Ovary (tissue), 3 donors: ENCODE measurements around the gene ASMTL.

Experiments used
- EP300 ChIP-seq: sonication (generic); formaldehyde crosslinking; IDR thresholded peaks from one replicate; pipeline ENCODE4 v1.6.1; 2017; ENCODE audit warnings: antibody characterized with exemption
- POLR2A ChIP-seq: fragments of 450-650 bp; IDR thresholded peaks from one replicate; pipeline ENCODE4 v1.6.1; 2017; ENCODE audit warnings: antibody characterized with exemption, mild to moderate bottlenecking, moderate library complexity
- TF ChIP-seq, protein P1 (sequence below), 3 donors: fragments of 450-650 bp in 2 of 3; fragments of 200-600 bp in 1 of 3; IDR thresholded peaks; one replicate each; pipeline versions ENCODE4 v1.5.1 to v1.8.0; 2016 to 2022; ENCODE audit warnings: antibody characterized with exemption in 3 of 3, mild to moderate bottlenecking in 1 of 3
- donor health status: DM: no; HTN: no; CAD: no.

DNA sequence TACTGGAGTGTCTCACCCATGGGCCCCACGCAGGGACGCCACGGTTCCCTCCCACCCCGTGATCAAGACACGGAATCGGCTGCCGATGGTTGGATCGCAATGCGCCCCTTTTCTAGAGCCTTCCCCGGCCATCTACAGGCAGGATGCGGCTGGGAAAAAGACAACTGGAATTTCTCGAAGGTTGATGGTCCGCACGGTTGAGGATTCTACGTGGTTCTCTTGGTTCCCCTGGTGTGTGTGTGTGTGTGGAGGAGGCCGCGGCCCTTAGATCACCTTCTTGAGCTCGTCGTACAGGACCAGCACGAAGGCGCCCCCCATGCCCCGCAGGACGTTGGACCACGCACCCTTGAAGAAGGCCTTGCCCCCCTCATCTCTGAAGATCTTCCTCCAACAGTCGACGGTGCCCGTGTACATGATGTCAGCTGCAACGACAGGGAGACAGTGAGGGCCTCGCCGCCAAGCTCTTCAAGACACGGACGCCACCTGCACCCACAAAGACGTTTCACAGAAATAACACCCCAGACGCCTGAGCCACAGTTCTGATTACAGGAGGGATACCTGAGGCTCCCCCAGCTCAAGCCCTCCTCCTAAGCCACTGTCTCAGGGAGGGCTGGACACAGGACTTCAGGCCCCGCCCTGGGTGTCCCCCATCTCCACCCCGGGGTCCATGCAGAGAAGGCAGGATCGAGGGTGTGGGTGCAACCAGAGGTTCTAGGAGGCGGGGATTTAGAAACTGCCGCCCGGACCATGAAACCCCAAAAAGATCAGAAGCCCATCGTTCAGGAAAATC is 66.2 kb downstream of the ASMTL start:
- TF ChIP-seq, protein P1, sequence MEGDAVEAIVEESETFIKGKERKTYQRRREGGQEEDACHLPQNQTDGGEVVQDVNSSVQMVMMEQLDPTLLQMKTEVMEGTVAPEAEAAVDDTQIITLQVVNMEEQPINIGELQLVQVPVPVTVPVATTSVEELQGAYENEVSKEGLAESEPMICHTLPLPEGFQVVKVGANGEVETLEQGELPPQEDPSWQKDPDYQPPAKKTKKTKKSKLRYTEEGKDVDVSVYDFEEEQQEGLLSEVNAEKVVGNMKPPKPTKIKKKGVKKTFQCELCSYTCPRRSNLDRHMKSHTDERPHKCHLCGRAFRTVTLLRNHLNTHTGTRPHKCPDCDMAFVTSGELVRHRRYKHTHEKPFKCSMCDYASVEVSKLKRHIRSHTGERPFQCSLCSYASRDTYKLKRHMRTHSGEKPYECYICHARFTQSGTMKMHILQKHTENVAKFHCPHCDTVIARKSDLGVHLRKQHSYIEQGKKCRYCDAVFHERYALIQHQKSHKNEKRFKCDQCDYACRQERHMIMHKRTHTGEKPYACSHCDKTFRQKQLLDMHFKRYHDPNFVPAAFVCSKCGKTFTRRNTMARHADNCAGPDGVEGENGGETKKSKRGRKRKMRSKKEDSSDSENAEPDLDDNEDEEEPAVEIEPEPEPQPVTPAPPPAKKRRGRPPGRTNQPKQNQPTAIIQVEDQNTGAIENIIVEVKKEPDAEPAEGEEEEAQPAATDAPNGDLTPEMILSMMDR (IDR thresholded peaks at IDR 0.05): no peak
- no peak for TF ChIP-seq POLR2A
- no peak for TF ChIP-seq EP300
